ENCODE measurements around the gene CABP1. TPM values are rescaled to one million over a fixed set of nuclear protein-coding genes. Genes with fewer than 3 reads are reported as not detected.

Gene CABP1
- total and polyA plus RNA-seq, 2 donors (not counting 1 experiment from before 2014, with no cell fraction given): not detected

GRCh38 chr12:120663741-120664140 lies 23.3 kb downstream of the CABP1 start:
- Mint-ChIP-seq H3K9me3 (ENCODE audit: insufficient read depth) (no peaks in the 10 kb centered on the region), H3K27me3 (peaks cover 6% of the 10 kb centered on the region), H3K27ac (peak overlapping the region; percentile 37), H3K4me3 (no peak overlapping the region), H3K4me1 (peaks cover 29% of the 10 kb centered on the region)
- Histone ChIP-seq H3K4me1 (ENCODE audit: control insufficient read depth in 2 of 2, insufficient read depth in 2 of 2, low read length in 2 of 2) (peaks cover 35 to 47% of the 10 kb centered on the region in 2 donors), H4K20me1 (ENCODE audit: control insufficient read depth, insufficient read depth, low read length, poor library complexity, severe bottlenecking) (no peaks in the 10 kb centered on the region), H2AFZ (ENCODE audit: insufficient read depth, low read depth, low read length, poor library complexity, severe bottlenecking) (no peak overlapping the region), H3K4me3 (ENCODE audit: control extremely low read depth in 1 of 5, extremely low read depth in 1 of 5, insufficient read depth in 1 of 5, low read depth in 2 of 5, low read length in 4 of 5) (no peak overlapping the region), H3K4me2 (replicated peaks; ENCODE audit: low read depth, low read length, poor library complexity, severe bottlenecking) (no peak overlapping the region), H3K9ac (ENCODE audit: low read length) (no peak overlapping the region), H3K79me2 (ENCODE audit: control insufficient read depth, insufficient read depth, low read length) (no peaks in the 10 kb centered on the region), H3K36me3 (replicated peaks in 1 of 2; ENCODE audit: control extremely low read depth in 1 of 2, control insufficient read depth in 1 of 2, extremely low read depth in 1 of 2, insufficient read depth in 2 of 2, low read length in 1 of 2) (no peaks in the 10 kb centered on the region), H3K27ac (ENCODE audit: low read length in 2 of 2) (no peak overlapping the region), H3K9me3 (ENCODE audit: control extremely low read depth in 1 of 3, control insufficient read depth in 2 of 3, insufficient read depth in 1 of 3, low read length in 2 of 3) (peaks cover 0 to 2% (median 0%) of the 10 kb centered on the region in 3 donors), H3K27me3 (replicated peaks in 1 of 4; ENCODE audit: control extremely low read depth in 1 of 4, control insufficient read depth in 3 of 4, insufficient read depth in 4 of 4, low read length in 3 of 4) (peaks cover 0 to 11% (median 0%) of the 10 kb centered on the region in 4 experiments)
- POLR2A ChIA-PET: no interaction called here
- CTCF ChIA-PET: interaction anchor here (3.4 kb wide), 1 partner anchor 15 kb away, joined by 35 read pairs; no protein-coding TSS in a partner anchor
- ATAC-seq (ENCODE audit: low read depth) (no peak), DNase-seq (no peak)
- TF ChIP-seq, protein P1, sequence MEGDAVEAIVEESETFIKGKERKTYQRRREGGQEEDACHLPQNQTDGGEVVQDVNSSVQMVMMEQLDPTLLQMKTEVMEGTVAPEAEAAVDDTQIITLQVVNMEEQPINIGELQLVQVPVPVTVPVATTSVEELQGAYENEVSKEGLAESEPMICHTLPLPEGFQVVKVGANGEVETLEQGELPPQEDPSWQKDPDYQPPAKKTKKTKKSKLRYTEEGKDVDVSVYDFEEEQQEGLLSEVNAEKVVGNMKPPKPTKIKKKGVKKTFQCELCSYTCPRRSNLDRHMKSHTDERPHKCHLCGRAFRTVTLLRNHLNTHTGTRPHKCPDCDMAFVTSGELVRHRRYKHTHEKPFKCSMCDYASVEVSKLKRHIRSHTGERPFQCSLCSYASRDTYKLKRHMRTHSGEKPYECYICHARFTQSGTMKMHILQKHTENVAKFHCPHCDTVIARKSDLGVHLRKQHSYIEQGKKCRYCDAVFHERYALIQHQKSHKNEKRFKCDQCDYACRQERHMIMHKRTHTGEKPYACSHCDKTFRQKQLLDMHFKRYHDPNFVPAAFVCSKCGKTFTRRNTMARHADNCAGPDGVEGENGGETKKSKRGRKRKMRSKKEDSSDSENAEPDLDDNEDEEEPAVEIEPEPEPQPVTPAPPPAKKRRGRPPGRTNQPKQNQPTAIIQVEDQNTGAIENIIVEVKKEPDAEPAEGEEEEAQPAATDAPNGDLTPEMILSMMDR (IDR thresholded peaks at IDR 0.05): no peak
- TF ChIP-seq EZH2 (IDR thresholded peaks at IDR 0.05; ENCODE audit: borderline replicate concordance, insufficient read depth, low read depth, low read length, poor library complexity, severe bottlenecking): no peak
- 88% methylated on average over 5 of the region's 5 CpGs for WGBS (ENCODE audit: insufficient coverage)
- intact Hi-C loops (cut with micrococcal nuclease): no loop called here

- H3K27ac Mint-ChIP-seq: peak overlapping the region; percentile 63
- peaks cover 0 to 4% (median 0%) of the 10 kb centered on the region in 4 experiments for H3K27me3 ChIP-seq (replicated peaks in 1 of 4; ENCODE audit: control extremely low read depth in 1 of 4, control insufficient read depth in 3 of 4, insufficient read depth in 4 of 4, low read length in 3 of 4)
- peaks cover 0 to 4% (median 0%) of the 10 kb centered on the region in 3 donors for H3K9me3 ChIP-seq (ENCODE audit: control extremely low read depth in 1 of 3, control insufficient read depth in 2 of 3, insufficient read depth in 1 of 3, low read length in 2 of 3)
- TF ChIP-seq EZH2 (IDR thresholded peaks at IDR 0.05; ENCODE audit: borderline replicate concordance, insufficient read depth, low read depth, low read length, poor library complexity, severe bottlenecking): no peak
- TF ChIP-seq, protein P1 (IDR thresholded peaks at IDR 0.05): no peak
- CTCF ChIA-PET: interaction anchor here (0.7 to 15.8 kb wide), 7 partner anchors 9 to 214 kb away, joined by 3 to 204 read pairs (median 5); no protein-coding TSS in a partner anchor
- H3K79me2 ChIP-seq (ENCODE audit: control insufficient read depth, insufficient read depth, low read length): no peaks in the 10 kb centered on the region
- H3K9me3 Mint-ChIP-seq (ENCODE audit: insufficient read depth): no peaks in the 10 kb centered on the region
- no peak overlapping the region for H3K4me2 ChIP-seq (replicated peaks; ENCODE audit: low read depth, low read length, poor library complexity, severe bottlenecking)
- H3K4me1 ChIP-seq (ENCODE audit: control insufficient read depth in 2 of 2, insufficient read depth in 2 of 2, low read length in 2 of 2): peaks cover 58 to 69% of the 10 kb centered on the region in 2 donors
- H3K36me3 ChIP-seq (replicated peaks in 1 of 2; ENCODE audit: control extremely low read depth in 1 of 2, control insufficient read depth in 1 of 2, extremely low read depth in 1 of 2, insufficient read depth in 2 of 2, low read length in 1 of 2): no peaks in the 10 kb centered on the region
- no peak overlapping the region for H3K9ac ChIP-seq (ENCODE audit: low read length)
- no peak overlapping the region for H3K27ac ChIP-seq (ENCODE audit: low read length in 2 of 2)
- intact Hi-C loops (cut with micrococcal nuclease): loop anchor here (5.0 kb wide), 1 partner anchor 46 kb away; the partner anchor contains the start of gene UNC119B
- H3K4me3 Mint-ChIP-seq: peak overlapping the region; percentile 23
- DNase-seq (no peak), ATAC-seq (ENCODE audit: low read depth) (no peak)
- peaks cover 56% of the 10 kb centered on the region for H3K4me1 Mint-ChIP-seq
- no peak overlapping the region for H2AFZ ChIP-seq (ENCODE audit: insufficient read depth, low read depth, low read length, poor library complexity, severe bottlenecking)
- POLR2A ChIA-PET: interaction anchor here (0.6 to 1.6 kb wide), 6 partner anchors 18 to 427 kb away, joined by 3 to 10 read pairs (median 4); partner anchors contain the start of gene MLEC
- WGBS (ENCODE audit: insufficient coverage): 95% methylated on average over 34 of the region's 34 CpGs
- H3K4me3 ChIP-seq (ENCODE audit: control extremely low read depth in 1 of 5, extremely low read depth in 1 of 5, insufficient read depth in 1 of 5, low read depth in 2 of 5, low read length in 4 of 5): no peak overlapping the region
- peaks cover 8% of the 10 kb centered on the region for H3K27me3 Mint-ChIP-seq
- no peaks in the 10 kb centered on the region for H4K20me1 ChIP-seq (ENCODE audit: control insufficient read depth, insufficient read depth, low read length, poor library complexity, severe bottlenecking)
Measured at GRCh38 chr12:120666571-120667390, 26.4 kb downstream of the CABP1 start.

Data from B cell (primary cell).